GM21528 (cell line): ENCODE results near the gene RPS6KA2.

ENCODE experiments used
- ATAC-seq: cut with Tn5 transposase; IDR thresholded peaks from one replicate; pipeline ENCODE4 v1.9.1; 2021; ENCODE audit warnings: mild to moderate bottlenecking, moderate library complexity; ENCODE audit not compliant: unreplicated experiment, low FRiP score

The RPS6KA2 gene

GRCh38 chr6:166656230-166657151 is 29.4 kb upstream of the RPS6KA2 start:
- no peak for ATAC-seq

GRCh38 chr6:166655713-166656229 is 28.7 kb upstream of the RPS6KA2 start:
- ATAC-seq, result no peak

- ATAC-seq, result no peak
These were observed 28.2 kb upstream of the RPS6KA2 start for GRCh38 chr6:166655251-166655650.

GRCh38 chr6:166654573-166654972 is 27.5 kb upstream of the RPS6KA2 start:
- ATAC-seq, result no peak

- ATAC-seq, result no peak
These were observed 26.5 kb upstream of the RPS6KA2 start for GRCh38 chr6:166653639-166653941.

GRCh38 chr6:166650824-166651807 is 24.1 kb upstream of the RPS6KA2 start:
- no peak for ATAC-seq

GRCh38 chr6:166650047-166650446 is 23.0 kb upstream of the RPS6KA2 start:
- no peak for ATAC-seq

- ATAC-seq, result no peak
These were observed 21.8 kb upstream of the RPS6KA2 start for GRCh38 chr6:166648846-166649245.

- no peak for ATAC-seq
These were observed 20.8 kb upstream of the RPS6KA2 start for GRCh38 chr6:166647896-166648295.

- no peak for ATAC-seq
These were observed 19.7 kb upstream of the RPS6KA2 start for GRCh38 chr6:166646716-166647115.

- no peak for ATAC-seq
These were observed 18.8 kb upstream of the RPS6KA2 start for GRCh38 chr6:166645896-166646295.

- no peak for ATAC-seq
These were observed 17.6 kb upstream of the RPS6KA2 start for GRCh38 chr6:166644681-166645080.

GRCh38 chr6:166643891-166644590 is 17.0 kb upstream of the RPS6KA2 start:
- ATAC-seq, result no peak

- no peak for ATAC-seq
These were observed 15.6 kb upstream of the RPS6KA2 start for GRCh38 chr6:166642646-166643045.

GRCh38 chr6:166640342-166641043 is 13.4 kb upstream of the RPS6KA2 start:
- no peak for ATAC-seq

GRCh38 chr6:166639921-166640320 is 12.9 kb upstream of the RPS6KA2 start:
- no peak for ATAC-seq

- no peak for ATAC-seq
These were observed 11.5 kb upstream of the RPS6KA2 start for GRCh38 chr6:166638573-166638964.

GRCh38 chr6:166637812-166638572 is 10.9 kb upstream of the RPS6KA2 start:
- no peak for ATAC-seq

- no peak for ATAC-seq
These were observed 9.9 kb upstream of the RPS6KA2 start for GRCh38 chr6:166636934-166637333.
